Coronary artery (tissue), 2 donors: ENCODE measurements around the gene EEFSEC.

ENCODE experiments used
- DNase-seq: peaks from one replicate; pipeline ENCODE4 v3.0.0-alpha.2; 2017; ENCODE audit warnings: low spot score
- H3K27ac ChIP-seq, 2 donors: fragments of 200-600 bp; sonication (generic); one replicate each; pipeline ENCODE4 v1.5.1; 2016 to 2019
- H3K4me3 ChIP-seq: fragments of 200-600 bp; sonication (generic); 2 replicates; pipeline ENCODE4 v1.5.1; 2016; ENCODE audit warnings: mild to moderate bottlenecking, moderate library complexity
- CTCF ChIP-seq: fragments of 200-600 bp; sonication (generic); IDR thresholded peaks from one replicate; pipeline ENCODE4 v1.5.1; 2019; ENCODE audit warnings: antibody characterized with exemption

Gene EEFSEC

DNA sequence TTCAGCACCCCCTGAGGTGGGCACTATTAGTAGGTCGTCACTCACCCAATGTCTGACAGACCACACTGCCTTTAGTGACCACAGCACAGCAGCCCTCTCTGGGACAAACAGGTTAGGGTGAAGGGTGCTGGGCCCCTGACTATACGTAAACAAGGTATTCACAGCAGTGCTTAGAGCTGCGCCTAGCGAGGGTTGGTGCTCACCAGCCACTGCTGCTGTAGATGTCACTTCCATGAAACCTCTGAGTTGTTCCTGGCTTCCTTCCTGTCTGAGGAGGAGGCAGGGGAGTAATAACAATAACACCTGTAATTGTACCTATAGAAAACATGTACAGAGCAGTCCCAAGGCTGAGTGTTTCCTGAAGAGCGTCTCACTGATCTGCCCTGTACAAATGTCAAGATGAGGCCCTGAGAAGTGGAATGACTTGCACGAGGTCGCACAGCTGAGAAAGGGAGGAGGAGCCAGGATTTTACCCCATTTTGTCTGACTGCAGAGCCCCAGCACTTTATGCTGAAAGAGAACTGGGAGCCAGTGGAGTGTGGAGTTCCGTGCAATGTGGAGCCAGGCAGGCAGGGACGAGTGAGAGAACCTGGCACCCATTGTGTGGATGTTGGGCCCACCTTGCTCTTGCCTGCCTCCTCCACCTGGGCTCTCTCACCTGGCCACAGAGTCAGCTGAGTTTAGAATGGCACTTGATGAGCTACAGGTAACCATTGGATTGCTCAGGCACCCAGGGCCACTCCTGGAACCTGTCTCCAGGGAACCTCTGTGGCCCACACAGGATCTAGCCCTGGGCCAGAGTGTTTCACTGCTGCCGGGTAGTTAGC, 219.6 kb downstream of the EEFSEC start:
- no peak for DNase-seq
- Histone ChIP-seq H3K4me3 (no peak overlapping the region), H3K27ac (no peak overlapping the region)
- TF ChIP-seq CTCF = no peak

DNA sequence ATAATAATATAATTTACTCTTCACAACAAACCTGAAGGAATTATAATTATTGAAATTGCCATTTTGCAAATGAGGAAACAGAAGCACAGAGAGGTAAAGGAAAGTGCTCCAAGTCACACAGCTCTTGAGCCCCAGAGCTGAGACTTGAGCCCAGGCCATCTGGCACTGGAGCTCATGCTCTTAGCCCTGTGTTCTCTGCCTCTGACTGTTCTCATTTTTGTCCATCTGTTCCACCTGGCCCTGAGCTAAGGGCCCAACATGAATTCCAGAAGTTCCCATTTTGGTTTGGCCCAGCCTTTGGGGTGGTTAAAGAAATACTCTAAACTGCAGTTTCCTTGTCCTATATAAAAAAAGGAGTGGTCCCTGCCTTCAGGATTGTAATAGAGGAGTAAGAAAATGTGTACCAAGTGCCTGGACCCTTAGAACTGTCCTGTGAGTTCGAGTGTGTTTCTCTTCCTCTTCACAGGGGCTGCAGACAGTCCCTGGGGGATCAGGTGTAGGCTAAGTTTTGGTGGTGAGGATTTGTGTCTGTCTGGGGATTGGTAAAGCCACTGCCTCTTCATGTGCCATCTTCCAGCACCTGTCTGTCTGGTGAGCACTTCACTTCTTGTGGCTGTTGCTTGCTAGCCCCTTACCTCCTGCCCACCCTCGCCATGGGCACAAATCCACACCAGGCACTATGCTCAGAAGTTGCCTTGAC, 221.6 kb downstream of the EEFSEC start:
- Histone ChIP-seq H3K4me3 (no peak overlapping the region), H3K27ac (no peak overlapping the region)
- TF ChIP-seq CTCF = no peak
- no peak for DNase-seq

- TF ChIP-seq CTCF = no peak
- no peak overlapping the region for H3K4me3 ChIP-seq
- no peak overlapping the region for H3K27ac ChIP-seq
- no peak for DNase-seq
These were observed 223.2 kb downstream of the EEFSEC start for GRCh38 chr3:128376516-128376915.

DNA sequence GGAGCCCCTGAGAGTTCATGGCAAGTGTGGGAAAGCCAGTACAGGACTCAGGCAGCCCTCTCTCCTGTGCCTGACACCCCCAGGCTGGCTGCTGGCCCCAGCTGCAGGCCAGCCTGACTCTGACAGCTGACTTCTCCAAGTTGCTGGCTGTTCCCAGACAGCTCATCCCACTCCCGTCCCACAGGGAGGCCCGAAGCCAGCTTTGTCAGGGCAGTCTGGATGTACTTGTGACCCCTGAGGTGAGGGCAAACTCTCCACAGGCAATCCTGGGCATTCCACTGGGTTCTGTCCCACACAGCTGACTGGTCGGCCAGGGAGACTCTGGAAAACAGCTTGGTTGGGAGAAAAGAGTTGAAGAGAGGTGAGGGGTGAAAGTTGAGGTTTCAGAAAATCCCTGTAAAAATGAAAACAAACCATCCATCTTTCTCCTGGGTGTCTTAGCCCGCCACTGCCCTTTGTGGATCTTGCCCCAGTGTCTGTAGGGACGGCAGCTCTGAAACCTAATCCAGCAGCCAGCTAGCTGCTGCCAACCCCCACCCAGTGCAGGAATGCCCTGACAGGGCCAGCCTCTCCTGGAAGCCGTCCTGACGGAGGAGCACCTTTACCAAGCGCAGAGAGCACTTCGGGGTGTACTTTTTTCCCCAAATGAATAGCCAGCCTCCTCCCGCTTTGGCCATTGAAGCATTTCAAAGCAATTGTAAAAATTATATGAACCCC, 225.5 kb downstream of the EEFSEC start:
- Histone ChIP-seq H3K4me3 (no peak overlapping the region), H3K27ac (peak overlapping the region; percentile 62 to 77)
- no peak for DNase-seq
- TF ChIP-seq CTCF = no peak

DNA sequence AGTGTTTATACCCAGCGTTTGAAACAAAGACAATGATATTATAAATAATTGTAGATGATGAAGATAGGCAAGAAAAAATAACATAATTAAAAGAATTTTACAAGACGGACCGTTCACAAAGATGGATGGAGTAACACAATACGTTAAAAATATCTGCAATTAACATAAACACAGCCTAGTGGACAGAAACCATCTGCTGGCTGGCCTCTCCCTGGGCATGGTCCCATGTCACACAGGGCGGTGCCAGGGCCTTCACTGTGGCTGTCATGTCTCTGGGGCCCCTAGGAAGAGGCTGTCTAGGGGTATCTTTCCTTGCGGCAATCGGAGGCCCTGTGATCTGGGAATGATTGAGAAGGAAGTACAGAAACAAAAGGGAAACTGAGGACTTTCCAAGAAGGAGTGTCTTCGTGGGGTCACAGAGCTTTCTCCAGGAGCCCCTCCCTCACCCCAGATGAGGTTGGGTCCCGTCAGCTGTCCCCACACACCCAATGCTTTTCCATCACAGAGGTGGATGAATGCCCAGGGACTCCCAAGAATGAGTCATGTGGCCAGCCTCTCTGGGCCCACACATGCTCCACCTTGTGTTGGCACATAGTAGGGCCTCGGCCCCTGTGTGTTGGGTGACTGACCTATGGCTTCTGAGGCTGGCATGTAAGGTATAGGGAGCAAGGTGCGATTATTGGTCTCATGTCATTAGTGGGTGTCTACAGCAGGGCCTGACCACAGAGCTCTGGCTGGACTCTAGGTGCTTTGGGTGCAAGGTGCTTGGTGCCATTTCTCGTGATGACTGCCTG, 226.3 kb downstream of the EEFSEC start:
- Histone ChIP-seq H3K27ac (no peak overlapping the region), H3K4me3 (no peak overlapping the region)
- TF ChIP-seq CTCF = no peak
- no peak for DNase-seq

DNA sequence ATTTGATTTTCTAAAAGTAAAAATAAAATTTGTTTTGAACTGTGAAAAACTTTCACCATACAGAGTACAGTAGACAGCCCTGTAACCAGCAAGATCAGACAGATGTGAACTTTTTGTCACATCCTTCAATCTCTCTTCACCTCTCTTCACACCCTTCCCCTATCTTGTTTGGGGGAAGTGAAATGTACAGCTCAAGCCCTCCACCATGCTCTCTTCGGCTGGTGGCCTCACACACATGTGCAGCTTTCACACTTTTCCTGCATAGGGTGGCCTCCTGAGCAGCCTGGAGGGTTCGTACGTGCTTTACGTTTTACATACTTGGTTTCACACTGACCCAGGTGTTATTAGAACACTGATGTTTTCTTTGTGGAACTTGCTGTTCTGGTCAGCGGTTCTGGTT, 227.0 kb downstream of the EEFSEC start:
- Histone ChIP-seq H3K27ac (no peak overlapping the region), H3K4me3 (no peak overlapping the region)
- no peak for TF ChIP-seq CTCF
- no peak for DNase-seq
